WERI-Rb-1 (cell line): ENCODE results near the gene RNF135.

ENCODE experiments used
- DNase-seq: peaks from one replicate; pipeline ENCODE4 v3.0.0-alpha.2; 2020
- H3K27ac ChIP-seq: fragments of 250-450 bp; sonication (Bioruptor Pico); 2 replicates; pipeline ENCODE4 v1.5.1; 2020; ENCODE audit warnings: mild to moderate bottlenecking, moderate library complexity
- H3K27me3 ChIP-seq: fragments of 250-450 bp; sonication (Bioruptor Pico); 2 replicates; pipeline ENCODE4 v1.5.1; 2021; ENCODE audit warnings: mild to moderate bottlenecking, low read depth, moderate library complexity; ENCODE audit not compliant: insufficient read depth, severe bottlenecking
- H3K36me3 ChIP-seq: fragments of 250-450 bp; sonication (Bioruptor Pico); 2 replicates; pipeline ENCODE4 v1.5.1; 2020; ENCODE audit warnings: mild to moderate bottlenecking, moderate library complexity
- H3K4me3 ChIP-seq: 2 replicates; pipeline ENCODE4 v1.5.1; 2011; ENCODE audit warnings: low read depth, mild to moderate bottlenecking, control low read depth, low read length
- H3K9me3 ChIP-seq: fragments of 250-450 bp; sonication (Bioruptor Pico); 2 replicates; pipeline ENCODE4 v1.5.1; 2021; ENCODE audit warnings: mild to moderate bottlenecking, moderate library complexity; ENCODE audit not compliant: severe bottlenecking
- TF ChIP-seq, protein P1 (sequence below): IDR thresholded peaks from 2 replicates; pipeline ENCODE4 v1.5.1; 2011; ENCODE audit warnings: low read depth, mild to moderate bottlenecking, control low read depth, inconsistent platforms, low read length

Gene RNF135

DNA sequence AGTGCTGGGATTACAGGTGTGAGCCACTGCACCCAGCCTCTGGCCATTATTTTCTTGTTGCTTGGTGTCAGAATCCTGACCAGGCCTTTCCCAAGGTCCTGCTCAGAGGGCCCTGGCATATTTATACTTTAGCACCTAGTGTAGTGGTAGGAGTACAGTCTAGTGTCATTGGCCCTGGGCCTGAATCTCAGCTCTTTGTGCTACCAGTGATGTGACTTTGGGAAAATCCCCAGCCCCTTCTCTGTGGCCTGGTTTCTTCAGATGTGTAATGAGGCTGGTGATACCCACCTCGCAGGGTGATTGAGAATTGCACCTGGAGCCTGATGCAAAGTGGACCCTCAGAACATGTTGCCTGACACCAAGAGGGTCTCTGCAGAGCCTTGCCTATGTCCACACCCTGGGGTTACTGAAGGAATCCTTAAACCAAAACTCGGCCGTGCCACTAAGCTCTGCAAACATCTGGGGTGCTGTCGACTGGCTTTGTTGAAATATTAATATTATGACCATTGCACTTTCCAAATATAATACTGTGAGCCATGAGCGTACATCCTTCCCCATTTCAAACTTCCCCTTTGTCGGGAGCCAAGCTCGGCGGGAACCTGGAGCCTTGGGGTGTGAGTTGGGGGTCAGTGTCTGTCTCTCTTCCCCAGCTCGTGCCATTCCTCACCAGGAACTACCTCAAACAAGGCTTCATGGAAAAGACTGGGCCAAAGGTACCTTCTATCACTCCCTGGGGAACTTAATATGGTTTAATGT is 18.0 kb upstream of the RNF135 start:
- no peak overlapping the region for H3K4me3 ChIP-seq
- no peaks in the 10 kb centered on the region for H3K9me3 ChIP-seq
- no peaks in the 10 kb centered on the region for H3K27me3 ChIP-seq
- DNase-seq = no peak
- H3K36me3 ChIP-seq = no peaks in the 10 kb centered on the region
- H3K27ac ChIP-seq = no peak overlapping the region
- TF ChIP-seq, protein P1, sequence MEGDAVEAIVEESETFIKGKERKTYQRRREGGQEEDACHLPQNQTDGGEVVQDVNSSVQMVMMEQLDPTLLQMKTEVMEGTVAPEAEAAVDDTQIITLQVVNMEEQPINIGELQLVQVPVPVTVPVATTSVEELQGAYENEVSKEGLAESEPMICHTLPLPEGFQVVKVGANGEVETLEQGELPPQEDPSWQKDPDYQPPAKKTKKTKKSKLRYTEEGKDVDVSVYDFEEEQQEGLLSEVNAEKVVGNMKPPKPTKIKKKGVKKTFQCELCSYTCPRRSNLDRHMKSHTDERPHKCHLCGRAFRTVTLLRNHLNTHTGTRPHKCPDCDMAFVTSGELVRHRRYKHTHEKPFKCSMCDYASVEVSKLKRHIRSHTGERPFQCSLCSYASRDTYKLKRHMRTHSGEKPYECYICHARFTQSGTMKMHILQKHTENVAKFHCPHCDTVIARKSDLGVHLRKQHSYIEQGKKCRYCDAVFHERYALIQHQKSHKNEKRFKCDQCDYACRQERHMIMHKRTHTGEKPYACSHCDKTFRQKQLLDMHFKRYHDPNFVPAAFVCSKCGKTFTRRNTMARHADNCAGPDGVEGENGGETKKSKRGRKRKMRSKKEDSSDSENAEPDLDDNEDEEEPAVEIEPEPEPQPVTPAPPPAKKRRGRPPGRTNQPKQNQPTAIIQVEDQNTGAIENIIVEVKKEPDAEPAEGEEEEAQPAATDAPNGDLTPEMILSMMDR = no peak

DNA sequence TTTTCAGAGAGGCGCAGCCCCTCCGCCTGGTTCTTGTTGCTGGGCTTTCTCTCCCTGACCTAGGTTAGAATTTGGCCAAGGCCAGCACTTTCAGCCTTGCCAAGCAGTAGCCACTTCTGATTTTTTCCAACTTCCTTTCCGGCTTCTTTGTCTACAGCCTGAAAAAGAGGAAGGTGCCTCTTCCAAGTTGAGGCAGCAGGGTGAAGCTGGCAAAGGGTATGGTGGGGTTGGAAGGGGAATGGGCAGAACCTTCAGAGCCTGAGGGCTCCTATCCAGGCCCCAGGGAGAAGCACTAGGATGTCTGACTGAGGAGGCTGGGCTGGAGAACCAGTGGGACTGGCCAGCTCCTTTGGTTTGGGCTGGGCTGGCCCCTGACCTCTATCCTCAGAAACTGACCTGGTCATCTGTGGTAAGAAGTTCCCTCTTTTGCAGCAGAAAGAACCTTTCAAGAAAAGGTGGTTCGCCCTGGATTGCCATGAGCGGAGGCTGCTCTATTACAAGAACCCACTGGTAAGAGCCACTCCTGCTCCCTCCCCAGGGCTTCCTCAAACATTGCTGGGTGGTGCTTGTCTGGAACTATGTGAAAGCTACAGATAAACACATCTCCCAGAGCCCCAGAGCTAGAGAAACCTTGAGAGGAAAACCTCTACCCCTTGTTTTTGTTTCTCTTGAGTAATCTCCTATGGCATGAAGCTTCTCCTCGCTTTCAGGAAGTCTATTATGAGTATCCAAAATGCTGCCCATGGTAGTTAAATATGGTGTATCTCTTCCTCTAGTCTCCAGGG is 16.6 kb upstream of the RNF135 start:
- no peaks in the 10 kb centered on the region for H3K36me3 ChIP-seq
- TF ChIP-seq, protein P1 = no peak
- no peaks in the 10 kb centered on the region for H3K27me3 ChIP-seq
- H3K9me3 ChIP-seq = no peaks in the 10 kb centered on the region
- no peak for DNase-seq
- no peak overlapping the region for H3K4me3 ChIP-seq
- H3K27ac ChIP-seq = no peak overlapping the region

DNA sequence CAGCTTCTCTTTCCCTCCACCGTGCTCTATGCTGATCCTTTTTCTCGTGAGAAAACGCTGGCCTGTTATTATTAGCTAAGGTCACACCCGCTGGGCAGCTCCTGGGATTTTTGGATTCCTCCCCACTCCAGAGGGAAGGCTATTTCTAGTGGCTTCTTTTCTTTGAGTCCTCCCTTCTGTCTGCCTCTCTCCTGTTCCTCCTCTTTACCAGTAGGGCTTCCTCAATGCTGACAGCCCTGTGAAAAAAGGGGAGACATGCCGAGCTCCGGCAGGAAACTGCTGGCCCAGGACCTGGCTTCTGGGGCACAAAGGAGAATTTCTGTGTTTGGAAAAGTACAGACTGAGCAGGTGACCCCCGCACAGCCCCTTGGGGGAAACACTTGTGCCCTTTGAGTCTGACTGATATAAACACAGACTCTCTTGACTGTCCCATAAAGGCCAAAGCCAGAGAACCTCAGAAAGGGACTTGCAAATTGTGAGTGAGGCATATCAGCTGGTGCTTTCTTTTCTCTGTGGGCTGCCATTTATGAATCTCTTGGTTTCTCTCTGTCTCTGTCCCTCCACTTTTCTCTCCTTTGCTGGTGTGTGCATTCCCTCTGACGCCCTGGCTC is 14.0 kb upstream of the RNF135 start:
- no peak for DNase-seq
- H3K4me3 ChIP-seq = no peak overlapping the region
- H3K9me3 ChIP-seq = no peaks in the 10 kb centered on the region
- no peak overlapping the region for H3K27ac ChIP-seq
- H3K27me3 ChIP-seq = no peaks in the 10 kb centered on the region
- no peaks in the 10 kb centered on the region for H3K36me3 ChIP-seq
- TF ChIP-seq, protein P1 = no peak

DNA sequence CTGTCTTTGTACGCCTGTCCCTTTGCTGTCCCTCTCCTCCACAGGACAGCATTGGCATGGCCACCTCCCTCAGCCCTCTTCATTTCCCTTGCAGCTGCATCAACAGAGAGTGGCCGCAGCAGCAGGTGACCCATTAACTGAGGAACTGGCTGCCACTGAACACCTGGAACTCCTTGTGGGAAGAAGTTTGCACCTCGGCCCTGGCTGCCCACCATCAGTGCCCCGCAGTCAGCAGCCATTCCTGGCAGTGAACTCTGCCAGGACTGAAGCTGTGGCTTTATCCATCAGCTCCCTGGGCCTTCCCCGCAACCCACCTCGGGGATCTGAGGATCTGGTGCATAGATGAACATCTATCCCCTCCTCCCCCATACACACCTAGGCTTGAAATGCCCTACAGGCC is 13.1 kb upstream of the RNF135 start:
- Histone ChIP-seq H3K36me3 (no peaks in the 10 kb centered on the region), H3K27ac (no peak overlapping the region), H3K27me3 (no peaks in the 10 kb centered on the region), H3K9me3 (no peaks in the 10 kb centered on the region), H3K4me3 (no peak overlapping the region)
- DNase-seq = no peak
- TF ChIP-seq, protein P1 = no peak

DNA sequence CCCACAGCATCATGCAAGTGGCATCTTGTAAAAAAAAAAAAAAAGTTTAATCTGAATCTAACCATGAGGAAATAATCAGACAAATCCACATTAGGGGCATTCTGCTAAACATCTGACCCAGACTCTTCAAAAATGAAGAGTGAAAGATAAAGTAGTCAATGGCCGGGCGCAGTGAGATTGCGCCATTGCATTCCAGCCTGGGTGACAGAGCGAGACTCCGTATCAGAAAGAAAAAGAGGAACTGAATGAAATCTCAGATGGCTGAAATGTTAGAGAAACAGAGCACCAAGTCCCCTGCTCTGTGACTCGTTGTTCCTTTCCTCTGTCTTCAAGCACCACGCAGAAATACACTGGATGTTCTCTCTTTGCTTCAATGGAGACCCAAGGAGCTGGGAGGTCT is 12.7 kb upstream of the RNF135 start:
- Histone ChIP-seq H3K27ac (no peak overlapping the region), H3K4me3 (no peak overlapping the region), H3K27me3 (no peaks in the 10 kb centered on the region), H3K9me3 (no peaks in the 10 kb centered on the region), H3K36me3 (no peaks in the 10 kb centered on the region)
- no peak for DNase-seq
- TF ChIP-seq, protein P1 = no peak
